HepG2 (cell line): ENCODE data around the gene ZNF184. TPM values are rescaled to one million over a fixed set of nuclear protein-coding genes. Genes with fewer than 3 reads are reported as not detected.

Experiments used
- ATF6 ChIP-seq: sonication (generic); formaldehyde crosslinking; conservative IDR thresholded peaks from 2 replicates; pipeline ENCODE4 v1.4.0; 2020; ENCODE audit warnings: missing genetic modification reagents
- DR1 ChIP-seq: sonication (generic); formaldehyde crosslinking; IDR thresholded peaks from 2 replicates; pipeline ENCODE4 v1.8.0; 2021; ENCODE audit warnings: mild to moderate bottlenecking, missing genetic modification reagents, inconsistent platforms
- E2F5 ChIP-seq: sonication (generic); formaldehyde crosslinking; conservative IDR thresholded peaks from 2 replicates; pipeline ENCODE4 v1.4.0; 2020; ENCODE audit warnings: missing genetic modification reagents
- FLYWCH1 ChIP-seq: sonication (generic); formaldehyde crosslinking; IDR thresholded peaks from 2 replicates; pipeline ENCODE4 v1.8.1; 2023; ENCODE audit warnings: mild to moderate bottlenecking, missing genetic modification reagents
- KDM5A ChIP-seq: fragments of 200-600 bp; sonication (generic); IDR thresholded peaks from 2 replicates; pipeline ENCODE4 v1.7.0; 2018; ENCODE audit warnings: antibody characterized with exemption, mild to moderate bottlenecking, low read length, borderline replicate concordance
- MBNL3 ChIP-seq: fragments of 250-450 bp; sonication (Bioruptor Pico); conservative IDR thresholded peaks from 2 replicates; pipeline ENCODE4 v1.8.0; 2022; ENCODE audit warnings: mild to moderate bottlenecking, inconsistent platforms
- MIER3 ChIP-seq: IDR thresholded peaks from 2 replicates; pipeline ENCODE4 v1.6.1; 2016; ENCODE audit warnings: missing compliant biosample characterization, borderline replicate concordance
- NR3C1 ChIP-seq: sonication (generic); formaldehyde crosslinking; IDR thresholded peaks from 2 replicates; pipeline ENCODE4 v1.4.0; 2020; ENCODE audit warnings: missing genetic modification reagents
- NRL ChIP-seq: sonication (generic); formaldehyde crosslinking; IDR thresholded peaks from 2 replicates; pipeline ENCODE4 v1.5.0; 2020; ENCODE audit warnings: missing genetic modification reagents, mild to moderate bottlenecking, moderate library complexity, borderline replicate concordance
- PHF8 ChIP-seq: sonication (generic); formaldehyde crosslinking; IDR thresholded peaks from 2 replicates; pipeline ENCODE4 v1.5.0; 2020; ENCODE audit warnings: missing genetic modification reagents
- SCMH1 ChIP-seq: sonication (generic); formaldehyde crosslinking; IDR thresholded peaks from 2 replicates; pipeline ENCODE4 v1.9.0; 2021; ENCODE audit warnings: missing genetic modification reagents, mild to moderate bottlenecking, borderline replicate concordance
- SKI ChIP-seq: fragments of 450-650 bp; IDR thresholded peaks from one replicate; pipeline ENCODE4 v1.6.1; 2018; ENCODE audit warnings: mild to moderate bottlenecking; ENCODE audit not compliant: partially characterized antibody
- SNAPC2 ChIP-seq: sonication (generic); formaldehyde crosslinking; IDR thresholded peaks from 2 replicates; pipeline ENCODE4 v1.8.1; 2022; ENCODE audit warnings: mild to moderate bottlenecking, missing genetic modification reagents
- TMF1 ChIP-seq: sonication (generic); formaldehyde crosslinking; IDR thresholded peaks from 2 replicates; pipeline ENCODE4 v1.8.1; 2022; ENCODE audit warnings: low read depth, missing genetic modification reagents
- U2AF2 ChIP-seq: fragments of 200-400 bp; formaldehyde crosslinking; IDR thresholded peaks from 2 replicates; pipeline ENCODE4 v1.6.1; 2017; ENCODE audit warnings: low read depth, mild to moderate bottlenecking, low read length
- ZFP36L1 ChIP-seq: sonication (generic); formaldehyde crosslinking; IDR thresholded peaks from 2 replicates; pipeline ENCODE4 v1.8.0; 2022; ENCODE audit warnings: mild to moderate bottlenecking, missing genetic modification reagents, moderate library complexity
- ZMAT3 ChIP-seq: sonication (generic); formaldehyde crosslinking; conservative IDR thresholded peaks from 2 replicates; pipeline ENCODE4 v1.7.0; 2021; ENCODE audit warnings: missing genetic modification reagents
- ZNF143 ChIP-seq: sonication (generic); formaldehyde crosslinking; IDR thresholded peaks from 2 replicates; pipeline ENCODE4 v1.4.0; 2020; ENCODE audit warnings: missing genetic modification reagents
- ZNF547 ChIP-seq: sonication (generic); formaldehyde crosslinking; IDR thresholded peaks from 2 replicates; pipeline ENCODE4 v1.5.1; 2020; ENCODE audit warnings: mild to moderate bottlenecking, missing genetic modification reagents
- ZNF607 ChIP-seq: sonication (generic); formaldehyde crosslinking; IDR thresholded peaks from 2 replicates; pipeline ENCODE4 v1.5.1; 2020; ENCODE audit warnings: missing genetic modification reagents, mild to moderate bottlenecking, borderline replicate concordance
- ZNF652 ChIP-seq: IDR thresholded peaks from 2 replicates; pipeline ENCODE4 v1.6.1; 2016; ENCODE audit warnings: low read depth, borderline replicate concordance
- ZSCAN20 ChIP-seq: sonication (generic); formaldehyde crosslinking; IDR thresholded peaks from 2 replicates; pipeline ENCODE4 v1.4.0; 2020; ENCODE audit warnings: missing genetic modification reagents, mild to moderate bottlenecking, borderline replicate concordance
- ZSCAN30 ChIP-seq: sonication (generic); formaldehyde crosslinking; IDR thresholded peaks from 2 replicates; pipeline ENCODE4 v1.5.0; 2020; ENCODE audit warnings: mild to moderate bottlenecking, missing genetic modification reagents
- ZSCAN31 ChIP-seq: sonication (generic); formaldehyde crosslinking; IDR thresholded peaks from 2 replicates; pipeline ENCODE4 v1.5.0; 2020; ENCODE audit warnings: low read depth, mild to moderate bottlenecking, missing genetic modification reagents
- polyA plus RNA-seq, 8 experiments: library from polyadenylated mRNA; depleted of rRNA in 3 of 8; stranded (reverse) in 7 of 8; unstranded in 1 of 8; fragments of >200 nt; fragmentation: Illumina TruSeq in 4 of 8; extraction: Trizol in 4 of 8; gene quantifications; 2 replicates each; pipeline versions ENCODE4 v1.2.1 to v1.2.3, GENCODE V29; 2011 to 2016; ENCODE audit warnings: low read depth in 4 of 8, missing spikeins in 1 of 8, mixed read lengths in 1 of 8; ENCODE audit not compliant: insufficient read depth in 1 of 8
- total RNA-seq, 5 experiments: library from RNA; depleted of rRNA; stranded (reverse); fragments of >200 nt; fragmentation: Illumina TruSeq; extraction: Trizol; gene quantifications; 2 replicates each; pipeline ENCODE4 v1.2.3, GENCODE V29; 2016; ENCODE audit warnings: low read depth in 1 of 5
- TF ChIP-seq, protein P1 (sequence below): sonication (generic); formaldehyde crosslinking; IDR thresholded peaks from 2 replicates; pipeline ENCODE4 v1.4.0; 2020; ENCODE audit warnings: missing genetic modification reagents; ENCODE audit errors: not compliant biosample characterization

The ZNF184 gene
- total and polyA plus RNA-seq, 2 of the 13 experiments (the other 11 are each of a cell fraction or from before 2014, with no cell fraction given), result 2.1 to 10.1 TPM

DNA sequence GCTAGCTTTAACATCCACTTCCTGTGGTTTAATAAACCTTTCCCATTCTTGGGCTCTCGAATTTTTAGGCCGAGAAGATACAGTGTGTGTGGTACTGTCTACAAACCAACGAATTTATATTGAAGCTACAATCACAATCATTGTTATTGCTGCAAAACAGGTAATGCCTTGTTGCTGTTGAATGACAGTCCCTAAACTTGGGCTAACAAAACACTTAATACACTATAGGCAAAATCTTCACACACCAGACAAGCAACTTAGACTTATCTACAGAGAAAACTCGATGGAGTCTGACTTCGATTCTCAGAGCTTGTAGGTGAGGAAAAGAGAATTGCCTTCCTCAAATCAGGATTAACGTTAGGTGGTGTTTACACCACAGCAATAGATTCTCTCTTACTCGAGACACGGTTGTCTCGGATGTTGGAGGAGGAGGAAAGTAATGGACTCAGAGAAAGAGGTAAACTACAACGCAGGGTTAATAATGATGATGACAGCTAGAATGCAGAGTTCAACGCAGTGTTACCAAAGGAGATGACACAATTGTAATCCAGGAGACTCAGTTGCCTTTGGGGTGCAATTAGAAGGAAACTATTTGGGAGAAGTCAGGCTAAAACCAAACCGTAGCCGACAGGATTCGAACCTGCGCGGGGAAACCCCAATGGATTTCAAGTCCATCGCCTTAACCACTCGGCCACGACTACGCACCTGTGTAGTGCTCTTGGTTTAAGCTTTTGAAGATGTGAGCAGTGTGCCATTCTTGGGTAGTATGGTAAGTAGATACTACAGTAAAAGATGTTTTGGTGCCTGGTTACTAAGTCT, 32.5 kb upstream of the ZNF184 start (continued):
- TF ChIP-seq ATF6 (CRISPR knock-in tag), result 0 out of 2 replicates have a peak, but pooled peaks have one; percentile 67
- TF ChIP-seq FLYWCH1 (CRISPR knock-in tag), result no peak
- TF ChIP-seq, protein P1, sequence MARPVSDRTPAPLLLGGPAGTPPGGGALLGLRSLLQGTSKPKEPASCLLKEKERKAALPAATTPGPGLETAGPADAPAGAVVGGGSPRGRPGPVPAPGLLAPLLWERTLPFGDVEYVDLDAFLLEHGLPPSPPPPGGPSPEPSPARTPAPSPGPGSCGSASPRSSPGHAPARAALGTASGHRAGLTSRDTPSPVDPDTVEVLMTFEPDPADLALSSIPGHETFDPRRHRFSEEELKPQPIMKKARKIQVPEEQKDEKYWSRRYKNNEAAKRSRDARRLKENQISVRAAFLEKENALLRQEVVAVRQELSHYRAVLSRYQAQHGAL (CRISPR knock-in tag), result no peak
- TF ChIP-seq ZNF547 (CRISPR knock-in tag), result no peak
- no peak for TF ChIP-seq ZNF607
- peak; percentile 93 for TF ChIP-seq ZNF652 (CRISPR knock-in tag)
- TF ChIP-seq KDM5A, result no peak
- TF ChIP-seq NR3C1 (CRISPR knock-in tag), result no peak
- 0 out of 2 replicates have a peak, but pooled peaks have one; percentile 54 for TF ChIP-seq ZSCAN31 (CRISPR knock-in tag)
- TF ChIP-seq U2AF2, result no peak
- TF ChIP-seq ZMAT3 (CRISPR knock-in tag), result peak; percentile 82
- no peak for TF ChIP-seq SKI
- TF ChIP-seq ZSCAN30 (CRISPR knock-in tag), result 0 out of 2 replicates have a peak, but pooled peaks have one; percentile 81
- 0 out of 2 replicates have a peak, but pooled peaks have one; percentile 38 for TF ChIP-seq DR1 (CRISPR knock-in tag)
- TF ChIP-seq E2F5 (CRISPR knock-in tag), result no peak
- TF ChIP-seq ZSCAN20, result 0 out of 2 replicates have a peak, but pooled peaks have one; percentile 53
- no peak for TF ChIP-seq MBNL3 (CRISPR knock-in tag)
- no peak for TF ChIP-seq SCMH1
- TF ChIP-seq PHF8, result peak; percentile 45; the same call in 1 of the 2 replicates
- peak; percentile 64; the same call in 1 of the 2 replicates for TF ChIP-seq ZFP36L1 (CRISPR knock-in tag)
- TF ChIP-seq ZNF143 (CRISPR knock-in tag), result peak; percentile 32; the same call in 1 of the 2 replicates
- TF ChIP-seq TMF1 (CRISPR knock-in tag), result 0 out of 2 replicates have a peak, but pooled peaks have one; percentile 46
- no peak for TF ChIP-seq NRL (CRISPR knock-in tag)
- TF ChIP-seq MIER3 (CRISPR knock-in tag), result peak; percentile 73
- TF ChIP-seq SNAPC2 (CRISPR knock-in tag), result peak; percentile 87; the same call in 1 of the 2 replicates
